IMR-90 (cell line): ENCODE measurements around the gene ALX4.

Experiments used
- CHD1 ChIP-seq: IDR thresholded peaks from 2 replicates; pipeline ENCODE4 v1.6.1; 2012; ENCODE audit warnings: low read depth, low read length, improper control_type of control experiment
- CTCF ChIP-seq: conservative IDR thresholded peaks from 2 replicates; pipeline ENCODE4 v1.5.1; 2012; ENCODE audit warnings: mild to moderate bottlenecking, low read depth, low read length, improper control_type of control experiment
- MAZ ChIP-seq: IDR thresholded peaks from 2 replicates; pipeline ENCODE4 v1.6.1; 2012; ENCODE audit warnings: low read depth, mild to moderate bottlenecking, low read length, improper control_type of control experiment, moderate library complexity, borderline replicate concordance
- MXI1 ChIP-seq: IDR thresholded peaks from 2 replicates; pipeline ENCODE4 v1.6.1; 2012; ENCODE audit warnings: low read depth, mild to moderate bottlenecking, low read length, moderate library complexity, borderline replicate concordance
- POLR2A ChIP-seq: IDR thresholded peaks from 2 replicates; pipeline ENCODE4 v1.6.1; 2012; ENCODE audit warnings: mild to moderate bottlenecking, low read depth, low read length
- SMC3 ChIP-seq: fragments of 150-350 bp; IDR thresholded peaks from 2 replicates; pipeline ENCODE4 v1.6.1; 2016; ENCODE audit warnings: low read depth, mild to moderate bottlenecking, antibody characterized with exemption, low read length, moderate library complexity

GRCh38 chr11:44224867-44225501 is 85.0 kb downstream of the ALX4 start:
- TF ChIP-seq SMC3 (no peak), CTCF (no peak), CHD1 (no peak), POLR2A (no peak), MXI1 (no peak), MAZ (no peak)
